ENCODE measurements around the gene SYCP1.

GRCh38 chr1:115013792-115014191 is 159.1 kb downstream of the SYCP1 start:
- TF ChIP-seq EZH2 (IDR thresholded peaks at IDR 0.05; ENCODE audit: low read depth, unreplicated experiment) (no peak), CTCF (conservative IDR thresholded peaks at IDR 0.05; ENCODE audit: low read depth in 2 of 2) (no peak), ZNF114 (CRISPR knock-in tag; IDR thresholded peaks at IDR 0.05) (no peak), ZNF331 (CRISPR knock-in tag; IDR thresholded peaks at IDR 0.05; ENCODE audit: low read depth) (no peak), NANOG (IDR thresholded peaks at IDR 0.05; ENCODE audit: borderline replicate concordance) (no peak), POLR2AphosphoS5 (IDR thresholded peaks at IDR 0.05; ENCODE audit: low read depth) (no peak), CREB1 (CRISPR knock-in tag; IDR thresholded peaks at IDR 0.05; ENCODE audit: low read depth) (no peak), EZH2phosphoT487 (IDR thresholded peaks at IDR 0.05; ENCODE audit: unreplicated experiment) (no peak), ETS1 (IDR thresholded peaks at IDR 0.05) (no peak), REST (IDR thresholded peaks at IDR 0.05; ENCODE audit: unreplicated experiment) (no peak)
